ENCODE results near the gene RSRC2. TPM values are rescaled to one million over a fixed set of nuclear protein-coding genes. Genes with fewer than 3 reads are reported as not detected.
A peak's percentile ranks its signal among the peaks of the same experiment; 100 is the strongest.

RSRC2 gene
- total and polyA plus RNA-seq, 9 of the 15 experiments (the other 6 are each of a cell fraction or from before 2014, with no cell fraction given), result 52.6 to 123 (median 80.3) TPM

DNA sequence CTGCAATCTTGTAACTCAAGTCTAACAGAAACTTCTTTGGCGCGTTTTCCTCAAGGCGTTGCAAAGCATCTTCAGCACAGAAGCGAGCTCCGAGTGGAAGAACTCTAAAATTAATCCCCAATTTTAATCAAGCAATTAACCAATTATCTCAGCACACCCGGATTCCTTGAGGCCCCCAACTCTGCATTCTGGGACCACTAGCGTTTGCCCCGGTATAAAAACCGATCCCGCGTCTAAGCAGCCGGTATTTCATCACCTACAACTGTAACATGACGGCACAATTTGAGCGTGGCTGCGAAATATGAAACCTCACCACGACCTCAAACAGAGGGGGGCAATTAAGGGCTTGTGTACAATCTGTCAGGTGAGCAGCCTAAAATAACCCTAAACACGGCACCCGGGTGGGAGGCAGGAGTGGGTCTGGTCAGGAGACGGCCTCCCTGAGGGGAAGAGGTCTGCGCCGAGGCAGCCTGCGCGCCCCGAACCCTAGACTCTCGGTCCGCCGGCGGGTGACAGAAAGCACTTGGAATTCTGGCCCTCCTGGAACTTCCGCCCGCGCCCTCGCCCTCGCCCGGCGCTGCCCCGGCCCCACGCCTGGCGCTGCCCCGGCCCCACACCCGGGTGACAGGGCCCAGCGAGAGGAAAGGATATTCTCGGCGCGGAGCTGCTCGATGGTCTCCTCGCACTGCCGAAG lies 26.6 kb downstream of the RSRC2 start (continued):
- TF ChIP-seq, protein P1, sequence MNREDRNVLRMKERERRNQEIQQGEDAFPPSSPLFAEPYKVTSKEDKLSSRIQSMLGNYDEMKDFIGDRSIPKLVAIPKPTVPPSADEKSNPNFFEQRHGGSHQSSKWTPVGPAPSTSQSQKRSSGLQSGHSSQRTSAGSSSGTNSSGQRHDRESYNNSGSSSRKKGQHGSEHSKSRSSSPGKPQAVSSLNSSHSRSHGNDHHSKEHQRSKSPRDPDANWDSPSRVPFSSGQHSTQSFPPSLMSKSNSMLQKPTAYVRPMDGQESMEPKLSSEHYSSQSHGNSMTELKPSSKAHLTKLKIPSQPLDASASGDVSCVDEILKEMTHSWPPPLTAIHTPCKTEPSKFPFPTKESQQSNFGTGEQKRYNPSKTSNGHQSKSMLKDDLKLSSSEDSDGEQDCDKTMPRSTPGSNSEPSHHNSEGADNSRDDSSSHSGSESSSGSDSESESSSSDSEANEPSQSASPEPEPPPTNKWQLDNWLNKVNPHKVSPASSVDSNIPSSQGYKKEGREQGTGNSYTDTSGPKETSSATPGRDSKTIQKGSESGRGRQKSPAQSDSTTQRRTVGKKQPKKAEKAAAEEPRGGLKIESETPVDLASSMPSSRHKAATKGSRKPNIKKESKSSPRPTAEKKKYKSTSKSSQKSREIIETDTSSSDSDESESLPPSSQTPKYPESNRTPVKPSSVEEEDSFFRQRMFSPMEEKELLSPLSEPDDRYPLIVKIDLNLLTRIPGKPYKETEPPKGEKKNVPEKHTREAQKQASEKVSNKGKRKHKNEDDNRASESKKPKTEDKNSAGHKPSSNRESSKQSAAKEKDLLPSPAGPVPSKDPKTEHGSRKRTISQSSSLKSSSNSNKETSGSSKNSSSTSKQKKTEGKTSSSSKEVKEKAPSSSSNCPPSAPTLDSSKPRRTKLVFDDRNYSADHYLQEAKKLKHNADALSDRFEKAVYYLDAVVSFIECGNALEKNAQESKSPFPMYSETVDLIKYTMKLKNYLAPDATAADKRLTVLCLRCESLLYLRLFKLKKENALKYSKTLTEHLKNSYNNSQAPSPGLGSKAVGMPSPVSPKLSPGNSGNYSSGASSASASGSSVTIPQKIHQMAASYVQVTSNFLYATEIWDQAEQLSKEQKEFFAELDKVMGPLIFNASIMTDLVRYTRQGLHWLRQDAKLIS (CRISPR knock-in tag; IDR thresholded peaks at IDR 0.05), result no peak
- TF ChIP-seq SETDB1 (IDR thresholded peaks at IDR 0.05; ENCODE audit: low read length) (no peak), ZNF445 (CRISPR knock-in tag; IDR thresholded peaks at IDR 0.05; ENCODE audit: low read depth) (no peak), SPI1 (IDR thresholded peaks at IDR 0.05; ENCODE audit: borderline replicate concordance, low read depth, low read length) (no peak), ZNF561 (CRISPR knock-in tag; conservative IDR thresholded peaks at IDR 0.05) (no peak), ETV6 (IDR thresholded peaks at IDR 0.05; ENCODE audit: borderline replicate concordance in 1 of 2, low read depth in 2 of 2, low read length in 1 of 2) (no peak), ETV6 (CRISPR knock-in tag; IDR thresholded peaks at IDR 0.05; ENCODE audit: borderline replicate concordance) (peak; percentile 59; the same call in 1 of the 2 replicates), FOXK2 (conservative IDR thresholded peaks at IDR 0.05 in 1 of 2, IDR thresholded peaks at IDR 0.05 in 1 of 2; ENCODE audit: low read depth in 2 of 2) (peak; percentile 42 to 46; a peak in 2 of 4 replicates), GTF2E2 (tag; IDR thresholded peaks at IDR 0.05) (peak; percentile 82; the same call in 1 of the 2 replicates), CBX5 (IDR thresholded peaks at IDR 0.05; ENCODE audit: borderline replicate concordance, low read depth) (no peak), NFIX (CRISPR knock-in tag; IDR thresholded peaks at IDR 0.05; ENCODE audit: low read depth) (no peak), BCL6 (CRISPR knock-in tag; IDR thresholded peaks at IDR 0.05) (no peak)
- TF ChIP-seq, protein P2, sequence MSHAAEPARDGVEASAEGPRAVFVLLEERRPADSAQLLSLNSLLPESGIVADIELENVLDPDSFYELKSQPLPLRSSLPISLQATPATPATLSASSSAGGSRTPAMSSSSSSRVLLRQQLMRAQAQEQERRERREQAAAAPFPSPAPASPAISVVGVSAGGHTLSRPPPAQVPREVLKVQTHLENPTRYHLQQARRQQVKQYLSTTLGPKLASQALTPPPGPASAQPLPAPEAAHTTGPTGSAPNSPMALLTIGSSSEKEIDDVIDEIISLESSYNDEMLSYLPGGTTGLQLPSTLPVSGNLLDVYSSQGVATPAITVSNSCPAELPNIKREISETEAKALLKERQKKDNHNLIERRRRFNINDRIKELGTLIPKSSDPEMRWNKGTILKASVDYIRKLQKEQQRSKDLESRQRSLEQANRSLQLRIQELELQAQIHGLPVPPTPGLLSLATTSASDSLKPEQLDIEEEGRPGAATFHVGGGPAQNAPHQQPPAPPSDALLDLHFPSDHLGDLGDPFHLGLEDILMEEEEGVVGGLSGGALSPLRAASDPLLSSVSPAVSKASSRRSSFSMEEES (CRISPR knock-in tag; IDR thresholded peaks at IDR 0.05), result no peak
- TF ChIP-seq, protein P3, sequence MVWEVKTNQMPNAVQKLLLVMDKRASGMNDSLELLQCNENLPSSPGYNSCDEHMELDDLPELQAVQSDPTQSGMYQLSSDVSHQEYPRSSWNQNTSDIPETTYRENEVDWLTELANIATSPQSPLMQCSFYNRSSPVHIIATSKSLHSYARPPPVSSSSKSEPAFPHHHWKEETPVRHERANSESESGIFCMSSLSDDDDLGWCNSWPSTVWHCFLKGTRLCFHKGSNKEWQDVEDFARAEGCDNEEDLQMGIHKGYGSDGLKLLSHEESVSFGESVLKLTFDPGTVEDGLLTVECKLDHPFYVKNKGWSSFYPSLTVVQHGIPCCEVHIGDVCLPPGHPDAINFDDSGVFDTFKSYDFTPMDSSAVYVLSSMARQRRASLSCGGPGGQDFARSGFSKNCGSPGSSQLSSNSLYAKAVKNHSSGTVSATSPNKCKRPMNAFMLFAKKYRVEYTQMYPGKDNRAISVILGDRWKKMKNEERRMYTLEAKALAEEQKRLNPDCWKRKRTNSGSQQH (CRISPR knock-in tag; IDR thresholded peaks at IDR 0.05), result no peak
- TF ChIP-seq, protein P4, sequence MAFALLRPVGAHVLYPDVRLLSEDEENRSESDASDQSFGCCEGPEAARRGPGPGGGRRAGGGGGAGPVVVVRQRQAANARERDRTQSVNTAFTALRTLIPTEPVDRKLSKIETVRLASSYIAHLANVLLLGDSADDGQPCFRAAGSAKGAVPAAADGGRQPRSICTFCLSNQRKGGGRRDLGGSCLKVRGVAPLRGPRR (CRISPR knock-in tag; IDR thresholded peaks at IDR 0.05), result no peak
- TF ChIP-seq, protein P5, sequence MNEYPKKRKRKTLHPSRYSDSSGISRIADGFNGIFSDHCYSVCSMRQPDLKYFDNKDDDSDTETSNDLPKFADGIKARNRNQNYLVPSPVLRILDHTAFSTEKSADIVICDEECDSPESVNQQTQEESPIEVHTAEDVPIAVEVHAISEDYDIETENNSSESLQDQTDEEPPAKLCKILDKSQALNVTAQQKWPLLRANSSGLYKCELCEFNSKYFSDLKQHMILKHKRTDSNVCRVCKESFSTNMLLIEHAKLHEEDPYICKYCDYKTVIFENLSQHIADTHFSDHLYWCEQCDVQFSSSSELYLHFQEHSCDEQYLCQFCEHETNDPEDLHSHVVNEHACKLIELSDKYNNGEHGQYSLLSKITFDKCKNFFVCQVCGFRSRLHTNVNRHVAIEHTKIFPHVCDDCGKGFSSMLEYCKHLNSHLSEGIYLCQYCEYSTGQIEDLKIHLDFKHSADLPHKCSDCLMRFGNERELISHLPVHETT (CRISPR knock-in tag; conservative IDR thresholded peaks at IDR 0.05 in 1 of 2, IDR thresholded peaks at IDR 0.05 in 1 of 2), result no peak; a peak in 1 of 4 replicates
- TF ChIP-seq, protein P6, sequence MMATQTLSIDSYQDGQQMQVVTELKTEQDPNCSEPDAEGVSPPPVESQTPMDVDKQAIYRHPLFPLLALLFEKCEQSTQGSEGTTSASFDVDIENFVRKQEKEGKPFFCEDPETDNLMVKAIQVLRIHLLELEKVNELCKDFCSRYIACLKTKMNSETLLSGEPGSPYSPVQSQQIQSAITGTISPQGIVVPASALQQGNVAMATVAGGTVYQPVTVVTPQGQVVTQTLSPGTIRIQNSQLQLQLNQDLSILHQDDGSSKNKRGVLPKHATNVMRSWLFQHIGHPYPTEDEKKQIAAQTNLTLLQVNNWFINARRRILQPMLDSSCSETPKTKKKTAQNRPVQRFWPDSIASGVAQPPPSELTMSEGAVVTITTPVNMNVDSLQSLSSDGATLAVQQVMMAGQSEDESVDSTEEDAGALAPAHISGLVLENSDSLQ (IDR thresholded peaks at IDR 0.05), result no peak

Data from K562 (cell line).